GM12891 (cell line): ENCODE measurements around the gene CCR5AS.

Source experiments
- PAX5 ChIP-seq: IDR thresholded peaks from 2 replicates; pipeline ENCODE4 v1.6.1; 2011; ENCODE audit warnings: low read length, moderate library complexity, mild to moderate bottlenecking; ENCODE audit not compliant: insufficient read depth, severe bottlenecking
- POLR2A ChIP-seq: IDR thresholded peaks from 2 replicates; pipeline ENCODE4 v1.6.1; 2011; ENCODE audit warnings: low read depth, low read length, control low read depth
- POLR2AphosphoS5 ChIP-seq: IDR thresholded peaks from 2 replicates; pipeline ENCODE4 v1.6.1; 2011; ENCODE audit warnings: low read depth, low read length, control low read depth
- POU2F2 ChIP-seq: IDR thresholded peaks from 2 replicates; pipeline ENCODE4 v1.6.1; 2011; ENCODE audit warnings: low read depth, mild to moderate bottlenecking, control low read depth, low read length, moderate library complexity
- SPI1 ChIP-seq: IDR thresholded peaks from 2 replicates; pipeline ENCODE4 v1.6.1; 2011; ENCODE audit warnings: low read depth, low read length, control low read depth
- TAF1 ChIP-seq: IDR thresholded peaks from 2 replicates; pipeline ENCODE4 v1.6.1; 2011; ENCODE audit warnings: low read depth, low read length, control low read depth

DNA sequence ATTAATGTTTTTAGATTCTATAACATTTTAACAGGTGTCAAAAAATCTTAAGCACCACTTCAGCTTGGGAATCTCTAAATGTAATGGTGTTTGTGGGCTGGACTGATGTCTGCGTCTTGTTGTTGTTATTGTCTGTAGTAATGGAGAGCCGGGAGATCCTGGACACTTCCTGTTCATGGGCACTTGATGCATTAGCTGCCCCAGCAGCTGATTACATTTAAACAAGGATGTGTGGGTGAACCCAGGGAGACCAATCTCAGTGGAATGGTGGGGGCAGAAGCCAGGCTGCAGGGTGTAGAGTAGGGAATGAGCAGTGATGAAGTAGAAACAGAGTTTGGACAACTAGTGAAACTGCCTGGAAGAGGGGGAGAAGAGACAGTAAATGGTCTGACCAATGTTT is 7.8 kb downstream of the CCR5AS start:
- TF ChIP-seq POLR2A (no peak), POLR2AphosphoS5 (no peak), SPI1 (no peak), TAF1 (no peak), PAX5 (no peak), POU2F2 (no peak)
